Stimulated activated CD4-positive, alpha-beta T cell treated with anti-CD3 and anti-CD28 coated beads, TNF-alpha, amount 100 ng/mL, for 4 hours (primary cell): ENCODE measurements around the gene LYSET.
"Not testable (repeated sequence)": the region's sequence is repeated elsewhere in the genome, so short reads cannot be mapped to it uniquely, and the experiment has no call there.

Source experiments
- DNase-seq, 3 experiments: peaks; one replicate each; pipeline ENCODE4 v3.0.0-alpha.2; 2020; ENCODE audit warnings: low read depth in 3 of 3

Gene LYSET

DNA sequence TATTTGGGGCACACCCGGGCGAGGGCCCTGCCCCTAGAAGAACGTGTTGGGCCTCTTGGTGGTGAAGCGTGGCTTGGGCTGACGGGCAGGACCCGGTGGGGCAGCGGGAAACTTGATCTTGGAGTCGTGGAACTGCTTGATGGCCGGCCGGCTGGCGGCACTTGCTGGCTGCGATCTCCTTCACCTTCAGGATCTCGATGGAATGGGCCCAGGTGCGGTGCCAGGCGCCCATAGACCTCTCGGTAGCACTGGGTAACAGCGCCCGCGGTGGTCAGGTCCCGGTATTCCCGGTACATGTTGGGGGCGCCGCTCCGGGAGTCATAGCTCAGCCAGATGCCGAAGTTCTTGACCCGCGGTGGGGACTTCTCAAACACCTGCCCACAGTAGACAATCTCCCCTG, 38.4 kb downstream of the LYSET start:
- no peak for DNase-seq

DNA sequence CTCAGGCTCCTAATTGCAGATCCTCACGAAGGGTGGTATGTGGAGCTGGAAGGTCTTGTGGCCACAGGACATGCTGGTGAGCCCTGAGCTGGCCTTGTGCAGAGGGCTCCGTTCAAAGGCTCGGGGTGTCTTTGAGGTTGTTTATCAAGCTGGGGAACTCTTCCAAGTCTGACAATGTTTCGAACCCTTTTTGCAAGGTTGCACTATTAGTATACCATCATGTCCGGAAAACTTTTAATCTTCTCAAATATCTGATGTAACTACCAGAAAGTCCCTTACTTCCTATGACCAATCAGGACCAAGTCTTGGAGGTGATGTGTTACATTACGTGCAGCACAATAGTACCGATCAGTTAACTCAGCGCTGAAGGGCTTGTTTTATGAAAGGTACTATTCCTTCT, 43.4 kb downstream of the LYSET start:
- DNase-seq, result no peak

DNA sequence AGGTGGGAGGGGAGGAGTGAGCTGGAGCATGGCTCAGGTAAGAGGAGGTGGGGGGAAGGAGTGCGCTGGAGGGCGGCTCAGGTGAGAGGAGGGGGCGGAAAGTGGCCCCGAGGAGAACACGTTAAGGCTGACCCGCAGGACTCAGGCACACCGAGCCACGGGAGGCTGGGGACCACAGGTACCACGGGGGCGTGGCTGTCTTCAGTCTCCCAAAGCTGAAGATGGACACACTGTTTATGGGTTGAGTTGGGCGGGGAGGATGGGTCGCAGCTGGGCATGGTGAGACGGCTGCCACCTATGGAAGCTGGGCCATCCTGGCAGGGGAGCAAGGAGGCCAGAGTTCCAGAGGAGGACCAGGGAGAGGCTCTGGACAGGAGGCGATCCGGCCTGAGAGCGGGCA, 45.4 kb downstream of the LYSET start:
- no peak for DNase-seq

DNA sequence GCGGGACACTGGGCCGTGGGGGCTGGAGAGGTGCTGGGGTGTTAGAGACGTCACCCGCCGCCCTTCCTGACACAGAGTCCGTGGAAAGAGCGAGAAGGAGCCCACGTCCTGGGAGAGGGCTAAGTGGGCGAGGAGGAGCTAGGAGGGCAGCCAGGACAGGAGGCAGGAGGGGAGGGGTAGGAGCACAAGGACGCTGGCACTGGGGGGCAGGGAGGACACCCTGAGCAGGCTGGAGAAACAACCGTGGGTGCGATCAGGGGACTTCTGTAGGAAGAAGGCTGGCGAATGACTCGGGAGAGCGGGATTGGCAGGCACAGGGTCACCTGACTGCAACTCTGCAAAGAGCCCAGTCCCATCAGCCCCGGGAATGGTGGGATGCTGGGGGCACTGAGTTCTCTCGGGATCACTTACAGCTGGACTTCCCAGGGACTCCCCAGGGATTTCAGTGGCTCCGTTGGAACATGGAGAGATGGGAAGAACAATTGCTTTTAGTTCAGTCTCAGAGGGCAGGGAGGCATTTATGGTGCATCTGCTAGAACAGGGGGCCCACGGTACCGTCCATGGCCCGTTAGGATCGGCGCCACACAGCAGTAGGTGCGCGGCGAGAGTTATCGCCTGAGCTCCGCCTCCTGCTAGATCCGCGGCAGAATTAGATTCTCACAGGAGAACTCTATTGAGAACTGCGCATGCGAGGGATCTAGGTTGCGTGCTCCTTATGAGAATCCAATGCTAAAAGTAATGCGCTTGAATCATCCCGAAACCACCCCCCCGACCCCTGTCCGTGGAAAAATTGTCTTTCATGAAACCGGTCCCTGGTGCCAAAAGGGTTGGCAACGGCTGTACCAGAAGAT, 46.2 kb downstream of the LYSET start:
- no peak for DNase-seq

DNA sequence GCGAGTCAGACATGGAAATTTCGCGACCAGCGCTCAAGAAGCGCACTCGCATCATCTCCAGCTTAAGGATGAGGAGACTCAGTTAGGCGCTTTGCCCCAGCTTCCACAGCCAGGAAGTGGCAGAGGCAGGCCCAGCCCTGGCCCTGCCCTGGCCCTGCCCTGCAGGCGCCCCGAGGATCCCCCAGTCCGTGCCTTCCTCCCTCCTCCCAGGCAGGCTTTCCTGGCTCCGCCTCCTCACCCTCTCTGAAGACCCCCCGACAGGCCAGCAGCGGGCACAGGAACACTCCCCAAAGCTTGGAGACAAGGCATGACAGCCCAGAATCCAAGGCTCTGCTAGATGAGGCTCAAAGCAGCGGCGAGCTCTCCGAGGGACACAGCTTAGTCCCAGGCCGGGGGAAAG, 47.0 kb downstream of the LYSET start:
- no peak for DNase-seq

DNA sequence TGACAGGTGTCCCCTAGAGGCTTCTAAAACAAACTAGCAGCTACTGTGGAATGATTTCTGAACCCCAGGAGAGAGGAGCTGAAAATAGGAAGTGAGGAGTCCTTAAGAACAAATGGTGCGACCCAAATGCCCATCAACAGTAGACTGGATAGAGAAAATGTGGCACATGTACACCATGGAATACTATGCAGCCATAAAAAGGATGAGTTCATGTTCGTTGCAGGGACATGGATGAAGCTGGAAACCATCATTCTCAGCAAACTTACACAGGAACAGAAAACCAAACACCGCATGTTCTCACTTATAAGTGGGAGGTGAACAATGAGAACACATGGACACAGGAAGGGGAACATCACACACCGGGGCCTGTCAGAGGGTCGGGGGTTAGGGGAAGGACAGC, 48.0 kb downstream of the LYSET start:
- not testable (repeated sequence) for DNase-seq

DNA sequence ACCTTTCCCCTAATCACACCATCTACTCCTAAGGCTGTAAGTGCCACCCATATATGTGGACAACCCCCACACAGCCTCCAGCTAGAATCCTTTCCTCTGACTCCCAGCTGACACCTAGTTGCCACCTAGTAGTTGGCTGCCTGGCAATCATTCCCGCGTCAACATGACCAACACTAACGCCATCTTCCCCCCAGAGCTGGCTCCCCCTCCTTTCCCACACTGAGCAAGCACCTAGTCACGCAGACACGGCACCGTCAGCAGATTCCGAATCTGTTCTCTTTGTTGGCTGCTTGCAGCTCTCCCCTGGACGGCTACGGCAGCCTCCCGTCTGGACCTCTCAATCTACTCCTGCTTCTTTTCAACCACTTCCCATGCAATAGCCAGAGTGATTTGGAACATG, 49.7 kb downstream of the LYSET start:
- no peak for DNase-seq
